Activated CD4-positive, alpha-beta T cell treated with anti-CD3 and anti-CD28 coated beads for 24 hours (primary cell): ENCODE measurements around the gene NUAK2.
A peak's percentile ranks its signal among the peaks of the same experiment; 100 is the strongest.

Source experiments
- DNase-seq, 2 donors: peaks; one replicate each; pipeline ENCODE4 v3.0.0-alpha.2; 2020; ENCODE audit warnings: low read depth in 2 of 2

Gene NUAK2

GRCh38 chr1:205257735-205258134 is 63.8 kb downstream of the NUAK2 start:
- no peak for DNase-seq

- DNase-seq = no peak
Measured at GRCh38 chr1:205256951-205257625, 64.5 kb downstream of the NUAK2 start.

- peak; percentile 83 to 85 for DNase-seq
Measured at GRCh38 chr1:205255941-205256780, 65.4 kb downstream of the NUAK2 start.
